ENCODE measurements around the gene SLC22A7. TPM values are rescaled to one million over a fixed set of nuclear protein-coding genes. Genes with fewer than 3 reads are reported as not detected.

Gene SLC22A7
- total RNA-seq, 1 donor from 2014 or later: not detected

GRCh38 chr6:43257367-43258145 is 40.5 kb upstream of the SLC22A7 start:
- H3K27ac Mint-ChIP-seq (ENCODE audit: unreplicated experiment): peak overlapping the region; percentile 61
- no peak overlapping the region for H3K4me3 Mint-ChIP-seq (ENCODE audit: unreplicated experiment)
- H3K4me1 Mint-ChIP-seq (ENCODE audit: unreplicated experiment): peaks cover 8% of the 10 kb centered on the region
- H3K9me3 Mint-ChIP-seq (ENCODE audit: unreplicated experiment): no peaks in the 10 kb centered on the region
- peaks cover 9% of the 10 kb centered on the region for H3K27me3 Mint-ChIP-seq (ENCODE audit: unreplicated experiment)
- TF ChIP-seq CTCF (IDR thresholded peaks at IDR 0.05; ENCODE audit: unreplicated experiment): no peak
- no peak for DNase-seq (ENCODE audit: low spot score)
- no peaks in the 10 kb centered on the region for H3K36me3 Mint-ChIP-seq (ENCODE audit: low read depth, unreplicated experiment)

- Mint-ChIP-seq H3K27ac (ENCODE audit: unreplicated experiment) (peak overlapping the region; percentile 61), H3K4me1 (ENCODE audit: unreplicated experiment) (peaks cover 8% of the 10 kb centered on the region), H3K36me3 (ENCODE audit: low read depth, unreplicated experiment) (no peaks in the 10 kb centered on the region), H3K9me3 (ENCODE audit: unreplicated experiment) (no peaks in the 10 kb centered on the region), H3K4me3 (ENCODE audit: unreplicated experiment) (no peak overlapping the region), H3K27me3 (ENCODE audit: unreplicated experiment) (peaks cover 7% of the 10 kb centered on the region)
- TF ChIP-seq CTCF (IDR thresholded peaks at IDR 0.05; ENCODE audit: unreplicated experiment): no peak
- no peak for DNase-seq (ENCODE audit: low spot score)
Observed at GRCh38 chr6:43258180-43258579, 39.9 kb upstream of the SLC22A7 start.

- peaks cover 8% of the 10 kb centered on the region for H3K4me1 Mint-ChIP-seq (ENCODE audit: unreplicated experiment)
- DNase-seq (ENCODE audit: low spot score): no peak
- H3K4me3 Mint-ChIP-seq (ENCODE audit: unreplicated experiment): no peak overlapping the region
- H3K27me3 Mint-ChIP-seq (ENCODE audit: unreplicated experiment): peaks cover 11% of the 10 kb centered on the region
- no peaks in the 10 kb centered on the region for H3K9me3 Mint-ChIP-seq (ENCODE audit: unreplicated experiment)
- no peak overlapping the region for H3K27ac Mint-ChIP-seq (ENCODE audit: unreplicated experiment)
- H3K36me3 Mint-ChIP-seq (ENCODE audit: low read depth, unreplicated experiment): no peaks in the 10 kb centered on the region
- no peak for TF ChIP-seq CTCF (IDR thresholded peaks at IDR 0.05; ENCODE audit: unreplicated experiment)
Observed at GRCh38 chr6:43258807-43259686, 39.0 kb upstream of the SLC22A7 start.

- H3K36me3 Mint-ChIP-seq (ENCODE audit: low read depth, unreplicated experiment): no peaks in the 10 kb centered on the region
- no peak for DNase-seq (ENCODE audit: low spot score)
- H3K4me3 Mint-ChIP-seq (ENCODE audit: unreplicated experiment): no peak overlapping the region
- peaks cover 8% of the 10 kb centered on the region for H3K4me1 Mint-ChIP-seq (ENCODE audit: unreplicated experiment)
- no peak for TF ChIP-seq CTCF (IDR thresholded peaks at IDR 0.05; ENCODE audit: unreplicated experiment)
- peaks cover 12% of the 10 kb centered on the region for H3K27me3 Mint-ChIP-seq (ENCODE audit: unreplicated experiment)
- H3K27ac Mint-ChIP-seq (ENCODE audit: unreplicated experiment): no peak overlapping the region
- no peaks in the 10 kb centered on the region for H3K9me3 Mint-ChIP-seq (ENCODE audit: unreplicated experiment)
Observed at GRCh38 chr6:43260791-43261190, 37.3 kb upstream of the SLC22A7 start.

All from endothelial cell (in vitro differentiated cells).